ENCODE measurements around the gene ELL.

Gene ELL

GRCh38 chr19:18475762-18476331, 46.0 kb downstream of the ELL start:
- no peaks in the 10 kb centered on the region for H3K36me3 ChIP-seq (ENCODE audit: control insufficient read depth, insufficient read depth, low read length)
- H3K4me3 ChIP-seq (ENCODE audit: low read length): no peak overlapping the region
- no peak overlapping the region for H3K56ac ChIP-seq (ENCODE audit: low read length)
- no peak overlapping the region for H3K23ac ChIP-seq (ENCODE audit: low read length)
- H3K4me1 ChIP-seq (ENCODE audit: control insufficient read depth, low read depth, low read length): no peaks in the 10 kb centered on the region
- H3K9ac ChIP-seq (ENCODE audit: low read length): no peak overlapping the region
- peaks cover 7% of the 10 kb centered on the region for H3K79me2 ChIP-seq (ENCODE audit: control insufficient read depth, insufficient read depth, low read length)
- no peak overlapping the region for H3K4ac ChIP-seq (ENCODE audit: low read depth, low read length)
- H3K79me1 ChIP-seq (ENCODE audit: low read length): peaks cover 19% of the 10 kb centered on the region
- no peak overlapping the region for H3K27ac ChIP-seq (ENCODE audit: low read depth, low read length)
- no CpG with 5 or more reads among the region's 19 CpGs for WGBS (ENCODE audit: extremely low coverage, insufficient coverage, low lambda C conversion rate)
- no peak overlapping the region for H4K8ac ChIP-seq (ENCODE audit: low read depth, low read length)
- DNase-seq: no peak
- no peak overlapping the region for H2AK5ac ChIP-seq (ENCODE audit: low read length)
- no peak overlapping the region for H2BK5ac ChIP-seq (ENCODE audit: low read length)
- H2BK15ac ChIP-seq (replicated peaks; ENCODE audit: low read depth): no peak overlapping the region
- H3K4me2 ChIP-seq (ENCODE audit: low read length): no peak overlapping the region
- no peak overlapping the region for H4K5ac ChIP-seq (ENCODE audit: low read length)
- no peak overlapping the region for H3K18ac ChIP-seq (ENCODE audit: low read length)
- no peaks in the 10 kb centered on the region for H3K27me3 ChIP-seq (ENCODE audit: insufficient read depth, low read length, poor library complexity)
- H2BK120ac ChIP-seq (ENCODE audit: low read depth, low read length): no peak overlapping the region

GRCh38 chr19:18475004-18475453, 46.8 kb downstream of the ELL start:
- Histone ChIP-seq H3K9ac (ENCODE audit: low read length) (no peak overlapping the region), H3K27me3 (ENCODE audit: insufficient read depth, low read length, poor library complexity) (no peaks in the 10 kb centered on the region), H3K79me1 (ENCODE audit: low read length) (peaks cover 19% of the 10 kb centered on the region), H3K27ac (ENCODE audit: low read depth, low read length) (no peak overlapping the region), H3K56ac (ENCODE audit: low read length) (no peak overlapping the region), H3K4me3 (ENCODE audit: low read length) (no peak overlapping the region), H3K4me2 (ENCODE audit: low read length) (no peak overlapping the region), H2AK5ac (ENCODE audit: low read length) (no peak overlapping the region), H2BK15ac (replicated peaks; ENCODE audit: low read depth) (no peak overlapping the region), H3K79me2 (ENCODE audit: control insufficient read depth, insufficient read depth, low read length) (peaks cover 7% of the 10 kb centered on the region), H2BK5ac (ENCODE audit: low read length) (no peak overlapping the region), H4K8ac (ENCODE audit: low read depth, low read length) (no peak overlapping the region), H3K4ac (ENCODE audit: low read depth, low read length) (no peak overlapping the region), H3K4me1 (ENCODE audit: control insufficient read depth, low read depth, low read length) (no peaks in the 10 kb centered on the region), H3K36me3 (ENCODE audit: control insufficient read depth, insufficient read depth, low read length) (no peaks in the 10 kb centered on the region), H3K23ac (ENCODE audit: low read length) (no peak overlapping the region), H4K5ac (ENCODE audit: low read length) (no peak overlapping the region), H3K18ac (ENCODE audit: low read length) (no peak overlapping the region), H2BK120ac (ENCODE audit: low read depth, low read length) (no peak overlapping the region)
- DNase-seq: no peak
- no CpG with 5 or more reads among the region's 5 CpGs for WGBS (ENCODE audit: extremely low coverage, insufficient coverage, low lambda C conversion rate)

GRCh38 chr19:18474366-18474887, 47.4 kb downstream of the ELL start:
- H2AK5ac ChIP-seq (ENCODE audit: low read length): no peak overlapping the region
- H3K36me3 ChIP-seq (ENCODE audit: control insufficient read depth, insufficient read depth, low read length): no peaks in the 10 kb centered on the region

GRCh38 chr19:18473706-18474087, 48.2 kb downstream of the ELL start:
- H4K8ac ChIP-seq (ENCODE audit: low read depth, low read length): no peak overlapping the region
- H3K4me3 ChIP-seq (ENCODE audit: low read length): no peak overlapping the region
- DNase-seq: no peak
- no peak overlapping the region for H3K56ac ChIP-seq (ENCODE audit: low read length)
- H3K79me2 ChIP-seq (ENCODE audit: control insufficient read depth, insufficient read depth, low read length): peaks cover 7% of the 10 kb centered on the region
- no peak overlapping the region for H3K9ac ChIP-seq (ENCODE audit: low read length)
- H2BK5ac ChIP-seq (ENCODE audit: low read length): no peak overlapping the region
- no peaks in the 10 kb centered on the region for H3K36me3 ChIP-seq (ENCODE audit: control insufficient read depth, insufficient read depth, low read length)
- H3K23ac ChIP-seq (ENCODE audit: low read length): no peak overlapping the region
- H3K27me3 ChIP-seq (ENCODE audit: insufficient read depth, low read length, poor library complexity): no peaks in the 10 kb centered on the region
- no peak overlapping the region for H2BK15ac ChIP-seq (replicated peaks; ENCODE audit: low read depth)
- H3K4me2 ChIP-seq (ENCODE audit: low read length): no peak overlapping the region
- H3K18ac ChIP-seq (ENCODE audit: low read length): no peak overlapping the region
- no peak overlapping the region for H2AK5ac ChIP-seq (ENCODE audit: low read length)
- H2BK120ac ChIP-seq (ENCODE audit: low read depth, low read length): no peak overlapping the region
- no peak overlapping the region for H4K5ac ChIP-seq (ENCODE audit: low read length)
- H3K27ac ChIP-seq (ENCODE audit: low read depth, low read length): no peak overlapping the region
- WGBS (ENCODE audit: extremely low coverage, insufficient coverage, low lambda C conversion rate): no CpG with 5 or more reads among the region's 8 CpGs
- no peaks in the 10 kb centered on the region for H3K4me1 ChIP-seq (ENCODE audit: control insufficient read depth, low read depth, low read length)
- peaks cover 19% of the 10 kb centered on the region for H3K79me1 ChIP-seq (ENCODE audit: low read length)
- no peak overlapping the region for H3K4ac ChIP-seq (ENCODE audit: low read depth, low read length)

More at GRCh38 chr19:18474366-18474887, 47.4 kb downstream of the ELL start:
- DNase-seq: no peak
- no CpG with 5 or more reads among the region's 13 CpGs for WGBS (ENCODE audit: extremely low coverage, insufficient coverage, low lambda C conversion rate)
- H3K79me2 ChIP-seq (ENCODE audit: control insufficient read depth, insufficient read depth, low read length): peaks cover 7% of the 10 kb centered on the region
- H3K27me3 ChIP-seq (ENCODE audit: insufficient read depth, low read length, poor library complexity): no peaks in the 10 kb centered on the region
- H3K27ac ChIP-seq (ENCODE audit: low read depth, low read length): no peak overlapping the region
- H3K18ac ChIP-seq (ENCODE audit: low read length): no peak overlapping the region
- H3K79me1 ChIP-seq (ENCODE audit: low read length): peaks cover 19% of the 10 kb centered on the region
- H4K5ac ChIP-seq (ENCODE audit: low read length): no peak overlapping the region
- H2BK120ac ChIP-seq (ENCODE audit: low read depth, low read length): no peak overlapping the region
- H3K4me2 ChIP-seq (ENCODE audit: low read length): no peak overlapping the region
- no peak overlapping the region for H3K56ac ChIP-seq (ENCODE audit: low read length)
- no peak overlapping the region for H3K9ac ChIP-seq (ENCODE audit: low read length)
- no peak overlapping the region for H3K4ac ChIP-seq (ENCODE audit: low read depth, low read length)
- no peak overlapping the region for H3K23ac ChIP-seq (ENCODE audit: low read length)
- no peak overlapping the region for H2BK15ac ChIP-seq (replicated peaks; ENCODE audit: low read depth)
- no peaks in the 10 kb centered on the region for H3K4me1 ChIP-seq (ENCODE audit: control insufficient read depth, low read depth, low read length)
- H2BK5ac ChIP-seq (ENCODE audit: low read length): no peak overlapping the region
- no peak overlapping the region for H3K4me3 ChIP-seq (ENCODE audit: low read length)
- no peak overlapping the region for H4K8ac ChIP-seq (ENCODE audit: low read depth, low read length)

GRCh38 chr19:18473003-18473705, 48.7 kb downstream of the ELL start:
- DNase-seq: no peak
- H2BK15ac ChIP-seq (replicated peaks; ENCODE audit: low read depth): no peak overlapping the region
- H3K79me2 ChIP-seq (ENCODE audit: control insufficient read depth, insufficient read depth, low read length): peaks cover 7% of the 10 kb centered on the region
- H3K36me3 ChIP-seq (ENCODE audit: control insufficient read depth, insufficient read depth, low read length): no peaks in the 10 kb centered on the region
- H3K4ac ChIP-seq (ENCODE audit: low read depth, low read length): no peak overlapping the region
- H3K79me1 ChIP-seq (ENCODE audit: low read length): peaks cover 17% of the 10 kb centered on the region
- no peak overlapping the region for H3K27ac ChIP-seq (ENCODE audit: low read depth, low read length)
- WGBS (ENCODE audit: extremely low coverage, insufficient coverage, low lambda C conversion rate): no CpG with 5 or more reads among the region's 8 CpGs
- H3K4me3 ChIP-seq (ENCODE audit: low read length): no peak overlapping the region
- no peak overlapping the region for H4K5ac ChIP-seq (ENCODE audit: low read length)
- no peaks in the 10 kb centered on the region for H3K4me1 ChIP-seq (ENCODE audit: control insufficient read depth, low read depth, low read length)
- H3K4me2 ChIP-seq (ENCODE audit: low read length): no peak overlapping the region
- H4K8ac ChIP-seq (ENCODE audit: low read depth, low read length): no peak overlapping the region
- no peak overlapping the region for H3K9ac ChIP-seq (ENCODE audit: low read length)
- H2BK120ac ChIP-seq (ENCODE audit: low read depth, low read length): no peak overlapping the region
- no peak overlapping the region for H3K23ac ChIP-seq (ENCODE audit: low read length)
- no peak overlapping the region for H3K56ac ChIP-seq (ENCODE audit: low read length)
- H3K27me3 ChIP-seq (ENCODE audit: insufficient read depth, low read length, poor library complexity): no peaks in the 10 kb centered on the region
- H2AK5ac ChIP-seq (ENCODE audit: low read length): no peak overlapping the region
- H2BK5ac ChIP-seq (ENCODE audit: low read length): no peak overlapping the region
- no peak overlapping the region for H3K18ac ChIP-seq (ENCODE audit: low read length)
